ENCODE data around the gene PRKCA.

DNA sequence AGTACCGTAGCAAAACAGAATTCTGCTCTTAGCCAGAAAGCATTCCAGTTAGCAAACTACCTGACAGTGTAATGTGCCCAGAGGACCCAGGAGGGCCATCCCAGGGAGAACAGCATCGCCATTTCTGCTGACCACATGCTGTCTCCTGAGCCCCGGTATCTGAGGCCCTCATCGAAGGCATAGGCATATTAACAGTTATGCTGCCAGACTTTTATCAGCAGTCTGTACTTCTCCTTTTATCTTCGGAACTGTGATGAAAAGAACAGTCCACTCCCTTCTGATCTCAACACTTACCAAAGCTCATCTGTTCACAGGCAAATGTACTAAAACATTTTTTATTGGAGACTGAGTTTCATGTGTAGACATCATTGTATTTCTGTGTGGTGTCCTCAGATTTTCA, 236.4 kb downstream of the PRKCA start:
- TF ChIP-seq POLR2A (IDR thresholded peaks at IDR 0.05; ENCODE audit: low read length) (no peak), GATA1 (IDR thresholded peaks at IDR 0.05; ENCODE audit: low read depth, low read length) (no peak)

Measured in erythroblast (primary cell).